ENCODE results near the gene PTDSS2. TPM values are rescaled to one million over a fixed set of nuclear protein-coding genes. Genes with fewer than 3 reads are reported as not detected.

The PTDSS2 gene
- polyA plus RNA-seq, 3 donors, result 9.3 to 18.3 (median 12.4) TPM

- Histone ChIP-seq H3K9ac (ENCODE audit: insufficient read depth, low read length, poor library complexity, severe bottlenecking) (no peak overlapping the region), H3K27ac (ENCODE audit: low read depth in 1 of 2, low read length in 2 of 2) (no peak overlapping the region), H3K4me2 (replicated peaks; ENCODE audit: extremely low read depth, low read length, poor library complexity, severe bottlenecking) (no peak overlapping the region), H4K20me1 (ENCODE audit: insufficient read depth, low read length) (no peaks in the 10 kb centered on the region), H3K4me3 (replicated peaks in 1 of 3; ENCODE audit: low read depth in 2 of 3, low read length in 3 of 3) (no peak overlapping the region), H3K9me3 (replicated peaks in 1 of 2; ENCODE audit: control insufficient read depth in 1 of 2, insufficient read depth in 1 of 2, low read length in 2 of 2) (no peaks in the 10 kb centered on the region), H3K79me2 (ENCODE audit: insufficient read depth, low read length) (no peaks in the 10 kb centered on the region), H2AFZ (ENCODE audit: insufficient read depth, low read depth, low read length, poor library complexity, severe bottlenecking) (no peak overlapping the region), H3K4me1 (ENCODE audit: control insufficient read depth in 1 of 2, insufficient read depth in 2 of 2, low read length in 2 of 2) (no peaks in the 10 kb centered on the region), H3K27me3 (ENCODE audit: control insufficient read depth in 2 of 2, insufficient read depth in 2 of 2, low read length in 2 of 2) (peaks cover 0 to 2% of the 10 kb centered on the region in 2 donors), H3K36me3 (replicated peaks in 1 of 2; ENCODE audit: control insufficient read depth in 1 of 2, insufficient read depth in 2 of 2, low read length in 2 of 2) (no peaks in the 10 kb centered on the region)
- TF ChIP-seq CTCF (IDR thresholded peaks at IDR 0.05), result no peak
- Mint-ChIP-seq H3K27ac (no peak overlapping the region), H3K27me3 (ENCODE audit: low read depth in 3 of 3) (peaks cover 10 to 43% (median 26%) of the 10 kb centered on the region in 3 donors), H3K36me3 (no peaks in the 10 kb centered on the region), H3K4me3 (no peak overlapping the region), H3K9me3 (peaks cover 7 to 23% (median 12%) of the 10 kb centered on the region in 7 donors), H3K4me1 (no peaks in the 10 kb centered on the region)
- no peak for DNase-seq
- intact Hi-C loops (cut with micrococcal nuclease), result no loop called here
- WGBS (ENCODE audit: insufficient coverage), result no CpG with 5 or more reads among the region's 4 CpGs
Observed at GRCh38 chr11:425301-425700, 24.8 kb upstream of the PTDSS2 start.

GRCh38 chr11:426851-427250, 23.2 kb upstream of the PTDSS2 start:
- H3K4me2 ChIP-seq (replicated peaks; ENCODE audit: extremely low read depth, low read length, poor library complexity, severe bottlenecking), result no peak overlapping the region
- no peaks in the 10 kb centered on the region for H3K4me1 Mint-ChIP-seq
- 93% methylated on average over 7 of the region's 8 CpGs for WGBS (ENCODE audit: insufficient coverage)
- H3K27ac Mint-ChIP-seq, result no peak overlapping the region
- H3K9me3 Mint-ChIP-seq, result peaks cover 7 to 28% (median 12%) of the 10 kb centered on the region in 7 donors
- H2AFZ ChIP-seq (ENCODE audit: insufficient read depth, low read depth, low read length, poor library complexity, severe bottlenecking), result no peak overlapping the region
- no peaks in the 10 kb centered on the region for H3K36me3 Mint-ChIP-seq
- H3K36me3 ChIP-seq (replicated peaks in 1 of 2; ENCODE audit: control insufficient read depth in 1 of 2, insufficient read depth in 2 of 2, low read length in 2 of 2), result no peaks in the 10 kb centered on the region
- no peak overlapping the region for H3K9ac ChIP-seq (ENCODE audit: insufficient read depth, low read length, poor library complexity, severe bottlenecking)
- H3K4me3 ChIP-seq (replicated peaks in 1 of 3; ENCODE audit: low read depth in 2 of 3, low read length in 3 of 3), result no peak overlapping the region
- peaks cover 10 to 35% (median 21%) of the 10 kb centered on the region in 3 donors for H3K27me3 Mint-ChIP-seq (ENCODE audit: low read depth in 3 of 3)
- H3K27me3 ChIP-seq (ENCODE audit: control insufficient read depth in 2 of 2, insufficient read depth in 2 of 2, low read length in 2 of 2), result peaks cover 0 to 2% of the 10 kb centered on the region in 2 donors
- no peaks in the 10 kb centered on the region for H3K9me3 ChIP-seq (replicated peaks in 1 of 2; ENCODE audit: control insufficient read depth in 1 of 2, insufficient read depth in 1 of 2, low read length in 2 of 2)
- no peaks in the 10 kb centered on the region for H3K79me2 ChIP-seq (ENCODE audit: insufficient read depth, low read length)
- TF ChIP-seq CTCF (IDR thresholded peaks at IDR 0.05), result no peak
- no peaks in the 10 kb centered on the region for H3K4me1 ChIP-seq (ENCODE audit: control insufficient read depth in 1 of 2, insufficient read depth in 2 of 2, low read length in 2 of 2)
- H4K20me1 ChIP-seq (ENCODE audit: insufficient read depth, low read length), result no peaks in the 10 kb centered on the region
- intact Hi-C loops (cut with micrococcal nuclease), result no loop called here
- H3K4me3 Mint-ChIP-seq, result no peak overlapping the region
- H3K27ac ChIP-seq (ENCODE audit: low read depth in 1 of 2, low read length in 2 of 2), result no peak overlapping the region
- DNase-seq, result no peak

Data from CD14-positive monocyte (primary cell).